GM18507 (cell line): ENCODE measurements around the gene GGA1.
"Not testable (repeated sequence)": the region's sequence is repeated elsewhere in the genome, so short reads cannot be mapped to it uniquely, and the experiment has no call there.

ENCODE experiments used
- DNase-seq: peaks from one replicate; pipeline ENCODE4 v3.0.0; 2011; ENCODE audit warnings: low read depth; ENCODE audit not compliant: insufficient read length; ENCODE audit errors: extremely low spot score
- FAIRE-seq: peaks from 2 replicates; lab custom pipeline; 2011; peaks lifted over from hg19 to GRCh38; lab: Jason Lieb, UNC

Gene GGA1

DNA sequence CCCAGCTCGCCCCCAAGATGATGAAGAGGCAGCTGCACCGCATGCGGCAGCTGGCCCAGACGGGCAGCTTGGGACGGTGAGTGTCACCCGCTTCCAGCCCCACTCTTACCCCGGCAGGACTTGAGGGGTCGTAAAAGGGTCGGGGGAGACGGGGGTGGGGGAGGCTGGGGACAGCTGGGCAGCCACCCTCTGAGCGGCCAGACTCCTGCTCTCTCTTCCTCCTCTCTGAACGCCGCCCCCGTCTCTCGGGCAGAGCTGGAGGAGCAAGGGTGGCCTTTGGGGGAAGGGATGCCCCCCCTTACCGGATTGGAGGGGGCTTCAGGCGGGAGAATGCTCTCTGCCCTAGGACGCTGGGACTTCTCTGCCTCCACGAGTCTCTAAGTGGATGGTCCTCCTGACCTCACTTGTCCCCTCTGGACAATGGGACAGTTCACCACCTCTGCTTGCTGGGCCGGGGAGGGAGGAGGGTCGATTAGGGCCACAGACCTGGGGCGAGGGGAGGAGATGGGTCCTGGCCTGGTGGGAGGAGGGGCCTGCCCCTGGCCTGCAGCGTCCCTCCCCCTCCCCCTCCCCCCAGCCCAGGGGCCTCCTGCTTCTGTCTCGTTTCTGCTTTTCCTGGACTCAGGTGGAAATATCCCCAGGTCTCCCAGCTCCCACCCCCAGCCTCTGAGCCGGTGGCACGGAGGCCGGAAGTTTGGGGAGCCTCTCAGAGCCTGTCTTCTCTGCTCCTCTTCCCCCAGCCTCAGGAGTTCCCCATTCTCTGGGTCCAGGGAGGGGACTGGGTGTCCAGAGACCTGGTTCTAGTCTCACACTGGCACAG, 31.3 kb downstream of the GGA1 start:
- no peak for DNase-seq
- peak; percentile 77 for FAIRE-seq

DNA sequence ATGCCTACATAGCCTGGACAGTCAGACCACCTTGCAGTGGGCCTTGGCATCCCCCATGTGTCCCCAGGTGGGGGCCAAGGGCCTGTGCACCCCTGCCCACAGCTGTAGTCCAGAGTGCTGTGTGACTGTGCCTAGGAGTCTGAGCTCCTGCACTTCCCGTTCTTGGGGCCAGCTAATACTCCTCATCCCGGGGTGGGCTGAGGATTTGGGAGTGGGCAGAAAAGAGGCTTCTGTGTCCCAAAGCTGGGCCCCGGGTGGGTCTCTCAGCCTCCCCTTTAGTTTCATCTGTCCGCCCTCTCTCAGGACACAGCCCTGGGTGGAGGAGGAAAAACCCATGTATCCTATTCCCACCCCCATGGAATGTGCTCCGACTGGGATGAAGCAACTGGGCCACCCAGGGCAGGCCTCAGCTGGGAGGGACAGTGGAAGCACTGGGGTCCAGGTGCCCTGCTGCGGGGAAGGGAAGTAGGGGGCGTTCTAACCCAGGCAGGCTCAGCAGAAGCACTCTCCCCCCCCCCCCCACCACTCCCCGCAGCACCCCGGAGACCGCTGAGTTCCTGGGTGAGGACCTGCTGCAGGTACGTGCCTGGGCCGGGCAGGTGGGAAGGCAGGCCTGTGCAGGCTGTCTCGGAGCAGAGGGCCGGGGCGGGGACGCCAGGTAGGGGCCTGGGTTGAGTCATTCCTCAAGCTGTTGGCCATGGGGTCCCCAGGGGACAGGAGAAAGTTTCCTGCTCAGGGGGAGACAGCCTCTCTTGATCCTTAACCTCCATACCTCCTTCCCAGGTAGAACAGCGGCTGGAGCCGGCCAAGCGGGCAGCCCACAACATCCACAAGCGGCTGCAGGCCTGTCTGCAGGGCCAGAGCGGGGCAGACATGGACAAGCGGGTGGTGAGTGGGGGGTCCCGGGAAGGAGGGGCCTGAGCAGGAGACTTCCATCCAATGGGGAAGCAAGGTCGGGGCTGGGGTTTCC, 32.2 kb downstream of the GGA1 start:
- DNase-seq = no peak
- FAIRE-seq = no peak

DNA sequence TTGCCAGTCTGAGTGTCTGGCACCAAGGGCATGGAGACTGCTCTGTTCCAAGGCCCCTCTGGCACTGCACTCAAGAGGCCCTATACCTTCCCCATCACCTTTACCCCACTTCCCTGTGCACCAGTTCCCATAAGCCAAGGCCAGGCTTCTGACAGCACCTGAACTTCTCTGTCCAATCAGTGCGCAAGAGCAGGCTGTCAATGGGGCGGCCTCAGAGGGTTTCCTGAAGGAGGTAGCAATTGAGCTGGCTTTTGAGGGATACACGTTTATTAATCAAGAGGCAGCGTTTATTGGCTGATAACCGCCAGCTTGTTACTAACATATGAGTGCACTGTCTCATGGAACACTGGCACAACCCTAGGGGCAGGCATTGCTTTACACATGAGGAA, 32.9 kb downstream of the GGA1 start:
- FAIRE-seq (no peak), DNase-seq (no peak)

DNA sequence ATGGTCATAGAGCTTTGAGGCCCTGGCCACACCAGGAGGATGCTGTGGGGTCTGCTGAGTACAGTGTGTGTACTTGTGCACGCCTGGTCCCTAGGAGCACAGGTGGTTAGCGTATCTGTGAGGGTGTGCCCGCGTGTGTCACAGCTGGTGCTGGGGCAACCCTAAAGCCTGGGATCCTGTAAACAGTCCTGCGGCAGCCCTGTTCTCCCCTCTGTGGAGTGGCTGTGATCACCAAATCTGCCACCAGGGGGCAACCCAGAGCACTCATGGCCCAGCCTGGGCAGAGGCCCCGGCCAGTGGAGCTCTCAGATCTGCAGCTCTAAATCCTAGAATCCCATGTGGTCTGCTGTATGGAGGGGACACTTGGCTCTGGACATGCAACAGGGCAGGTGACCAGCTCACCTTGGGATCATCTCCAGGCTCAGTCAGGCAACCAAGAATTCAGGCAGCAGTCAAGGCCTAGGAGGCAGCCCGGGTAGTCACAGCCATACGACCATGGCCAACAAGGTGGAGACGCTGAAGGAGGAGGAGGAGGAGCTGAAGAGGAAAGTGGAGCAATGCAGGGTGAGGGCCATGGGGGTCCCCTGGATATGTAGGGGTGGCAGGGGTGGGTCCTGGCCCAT, 34.7 kb downstream of the GGA1 start:
- DNase-seq (no peak), FAIRE-seq (peak; percentile 85)

- FAIRE-seq (no peak), DNase-seq (no peak)
Observed at GRCh38 chr22:37647317-37647716, 38.7 kb downstream of the GGA1 start.

DNA sequence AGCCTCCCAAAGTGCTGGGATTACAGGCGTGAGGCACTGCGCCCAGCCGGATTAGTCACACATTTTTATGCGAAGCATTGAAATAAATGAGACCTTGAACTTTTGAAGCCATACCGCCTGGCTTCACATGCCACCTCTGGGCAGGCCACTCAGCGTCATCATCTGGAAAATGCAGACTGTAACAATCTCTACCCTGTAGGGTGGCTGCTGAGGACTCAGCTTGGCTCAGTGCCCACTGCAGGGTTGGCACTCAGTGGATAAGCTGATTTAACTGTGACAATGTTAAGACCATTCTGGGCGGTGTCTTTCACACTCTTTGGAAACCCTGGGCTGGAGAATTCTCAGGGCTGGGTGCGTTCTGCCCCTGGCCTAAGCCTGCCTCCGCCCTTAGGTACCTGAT, 39.3 kb downstream of the GGA1 start:
- DNase-seq (no peak), FAIRE-seq (no peak)

DNA sequence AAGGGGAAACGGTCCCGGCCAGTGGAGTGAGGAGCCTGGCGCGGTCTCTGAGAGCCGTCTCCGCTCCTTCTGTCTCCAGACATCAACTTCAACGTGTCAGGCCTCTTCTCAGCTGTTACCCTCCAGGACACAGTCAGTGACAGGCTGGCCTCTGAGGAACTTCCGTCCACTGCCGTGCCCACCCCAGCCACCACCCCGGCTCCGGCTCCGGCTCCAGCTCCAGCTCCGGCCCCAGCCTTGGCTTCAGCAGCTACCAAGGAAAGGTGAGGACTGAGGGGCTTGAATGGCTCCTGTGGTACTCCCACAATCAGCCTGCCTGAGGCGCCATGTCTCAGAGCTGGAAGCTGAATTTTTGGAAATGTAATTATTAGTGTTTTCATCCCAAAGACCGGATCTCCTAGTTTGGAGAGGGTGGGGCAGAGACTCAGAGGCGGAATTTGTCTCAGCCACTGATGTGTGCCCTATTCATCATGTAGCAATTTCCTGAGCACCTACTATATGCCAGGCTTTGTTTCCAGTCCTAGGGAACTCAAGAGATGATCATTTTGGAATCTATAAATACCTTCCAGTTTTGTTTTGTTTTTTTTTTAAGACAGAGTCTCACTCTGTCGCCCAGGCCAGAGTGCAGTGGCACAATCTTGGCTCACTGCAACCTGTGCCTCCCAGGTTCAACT, 42.0 kb downstream of the GGA1 start:
- no peak for DNase-seq
- no peak for FAIRE-seq

DNA sequence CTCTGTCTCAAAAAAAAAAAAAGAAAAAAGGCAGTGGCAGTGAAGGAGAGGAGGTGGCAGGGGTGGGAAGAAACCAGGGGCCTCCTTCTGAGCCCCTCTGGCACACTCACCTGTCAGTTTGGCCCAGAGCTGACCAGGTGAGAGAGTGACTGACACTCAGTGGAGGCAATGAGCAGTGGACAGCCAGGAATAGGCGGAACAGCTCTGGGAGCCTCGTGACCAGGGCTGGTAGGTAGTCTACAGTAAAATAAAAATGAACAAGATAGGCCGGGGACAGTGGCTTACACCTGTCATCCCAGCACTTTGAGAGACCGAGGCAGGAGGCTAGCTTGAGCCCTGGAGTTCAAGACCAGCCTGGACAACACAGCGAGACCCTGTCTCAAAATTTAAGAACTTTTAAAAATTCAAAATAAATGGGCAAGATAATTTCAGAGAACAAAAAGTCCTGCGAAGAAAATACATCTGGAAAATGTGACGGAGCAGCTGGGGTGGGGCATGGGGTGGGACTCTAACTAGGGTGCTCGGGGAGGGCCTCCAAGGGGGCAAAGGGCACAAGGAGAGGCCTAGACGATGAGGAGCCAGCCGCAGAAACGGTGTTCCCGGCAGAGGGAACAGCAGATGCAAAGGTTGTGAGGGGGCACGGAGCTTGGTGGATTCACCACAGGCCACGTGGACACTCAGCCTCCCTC, 46.1 kb downstream of the GGA1 start:
- DNase-seq (no peak), FAIRE-seq (no peak)

GRCh38 chr22:37655252-37655563, 46.6 kb downstream of the GGA1 start:
- no peak for DNase-seq
- no peak for FAIRE-seq

DNA sequence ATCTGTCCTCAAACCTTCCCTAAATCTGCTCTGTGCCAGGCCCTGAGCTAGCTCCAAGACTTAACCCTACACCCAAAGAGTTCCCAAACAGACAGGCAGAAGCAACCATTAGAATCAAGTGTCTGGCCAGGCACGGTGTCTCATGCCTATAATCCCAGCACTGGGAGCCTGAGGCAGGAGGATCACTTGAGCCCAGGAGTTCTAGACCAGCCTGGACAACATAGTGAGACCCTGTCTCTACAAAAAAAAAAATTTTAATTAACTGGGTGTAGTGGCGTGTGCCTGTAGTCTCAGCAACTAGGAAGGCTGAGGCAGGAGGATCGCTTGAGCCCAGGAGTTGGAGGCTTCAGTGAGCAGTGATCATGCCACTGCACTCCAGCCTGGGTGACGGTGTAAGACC, 47.9 kb downstream of the GGA1 start:
- not testable (repeated sequence) for FAIRE-seq, DNase-seq

DNA sequence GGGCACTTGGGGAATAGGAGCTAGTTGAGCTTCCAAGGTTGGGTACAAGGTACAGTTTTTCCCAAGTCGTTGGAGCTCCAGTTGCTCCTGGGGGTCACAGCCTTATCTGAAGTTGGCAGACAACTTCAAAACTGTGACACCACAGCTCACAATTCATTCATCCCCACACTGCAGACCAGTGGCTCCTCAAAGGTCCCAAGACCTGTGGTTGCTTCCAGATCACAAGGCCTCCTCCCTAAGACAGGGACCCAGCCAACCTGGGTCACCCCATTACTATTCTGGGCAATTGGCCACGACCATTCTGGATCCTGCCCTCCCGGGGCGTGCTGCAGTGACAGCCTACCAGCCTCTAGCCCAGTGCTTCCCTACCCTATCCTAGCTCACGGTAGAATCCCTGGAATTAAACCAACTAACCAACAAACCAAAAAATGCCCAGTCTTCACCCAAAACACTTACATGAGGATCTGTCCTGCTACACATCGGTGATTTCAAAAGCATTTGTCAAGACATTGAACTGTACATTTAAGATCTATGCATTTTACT, 49.0 kb downstream of the GGA1 start:
- peak; percentile 5 for FAIRE-seq
- no peak for DNase-seq

- DNase-seq (peak; percentile 95), FAIRE-seq (peak; percentile 100)
Observed at GRCh38 chr22:37658133-37659065, 49.8 kb downstream of the GGA1 start, which contains the start of gene PDXP. PDXP (plus strand) TSS chr22:37658723; CDS start chr22:37658783, 60 bp downstream.

DNA sequence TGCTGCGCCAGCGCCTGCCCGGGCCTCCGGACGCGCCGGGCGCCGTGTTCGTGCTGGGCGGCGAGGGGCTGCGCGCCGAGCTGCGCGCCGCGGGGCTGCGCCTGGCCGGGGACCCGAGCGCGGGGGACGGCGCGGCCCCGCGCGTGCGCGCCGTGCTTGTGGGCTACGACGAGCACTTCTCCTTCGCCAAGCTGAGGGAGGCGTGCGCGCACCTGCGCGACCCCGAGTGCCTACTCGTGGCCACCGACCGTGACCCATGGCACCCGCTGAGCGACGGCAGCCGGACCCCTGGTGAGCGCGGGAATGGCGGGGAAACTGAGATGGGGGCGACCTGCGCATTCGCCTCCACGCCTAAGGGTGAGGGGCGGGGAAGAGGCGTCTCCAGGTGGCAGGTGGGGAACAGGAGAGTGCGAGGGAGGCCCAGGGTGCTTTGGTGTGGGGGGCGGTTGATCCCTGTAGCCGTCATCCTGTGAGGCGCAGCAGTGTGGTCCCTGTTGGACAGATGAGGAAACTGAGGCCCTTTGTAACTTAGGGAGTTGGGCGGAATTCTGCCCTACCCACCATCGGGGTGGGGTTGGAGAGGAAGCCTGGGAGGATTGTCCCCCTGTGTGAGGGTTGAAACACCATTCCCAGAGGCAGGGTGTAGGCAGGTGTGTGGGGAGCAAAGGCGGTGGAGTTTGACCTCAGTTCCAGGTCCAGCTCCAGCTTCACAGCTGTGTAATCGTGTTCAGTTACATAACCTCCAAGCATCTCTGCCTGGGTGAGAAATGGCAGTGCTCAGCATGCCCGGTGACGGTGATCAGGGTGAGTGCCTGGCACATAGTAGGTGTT, 50.6 kb downstream of the GGA1 start:
- DNase-seq = no peak
- FAIRE-seq = peak; percentile 59

- no peak for DNase-seq
- peak; percentile 83 for FAIRE-seq
Observed at GRCh38 chr22:37659897-37660708, 51.5 kb downstream of the GGA1 start.

DNA sequence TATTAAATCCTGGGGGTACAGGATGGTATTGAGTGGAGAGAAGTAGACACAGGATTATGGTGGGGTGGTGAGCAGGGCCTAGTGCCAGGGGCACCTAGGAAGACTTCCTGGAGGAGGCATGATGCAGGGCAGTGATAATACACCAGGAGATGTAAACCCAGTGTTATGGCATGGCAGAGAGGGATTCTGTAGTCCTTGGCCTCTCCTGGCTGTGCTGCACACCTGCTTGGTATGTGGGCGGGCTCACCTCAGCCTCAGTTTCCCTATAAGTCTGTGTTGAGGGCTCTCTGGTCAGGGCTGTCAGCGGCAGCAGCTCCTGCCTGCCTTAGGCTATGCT, 52.0 kb downstream of the GGA1 start:
- DNase-seq (no peak), FAIRE-seq (no peak)

- FAIRE-seq (peak; percentile 83), DNase-seq (no peak)
Observed at GRCh38 chr22:37661160-37661924, 52.7 kb downstream of the GGA1 start.
